SK-N-SH treated with all-trans-retinoic acid at 6 μM for 48 hours (cell line): ENCODE measurements around the gene REEP1.

Source experiments
- ARNTL ChIP-seq: fragments of 450-650 bp; formaldehyde crosslinking; IDR thresholded peaks from 2 replicates; pipeline ENCODE4 v1.5.0; 2020; ENCODE audit warnings: low read depth, mild to moderate bottlenecking, moderate library complexity, borderline replicate concordance
- ESRRG ChIP-seq: fragments of 250-450 bp; sonication (Bioruptor Pico); IDR thresholded peaks from 2 replicates; pipeline ENCODE4 v1.6.1; 2021; ENCODE audit warnings: mild to moderate bottlenecking
- GLIS3 ChIP-seq: fragments of 250-450 bp; sonication (Bioruptor Pico); IDR thresholded peaks from 2 replicates; pipeline ENCODE4 v1.5.0; 2020; ENCODE audit warnings: mild to moderate bottlenecking, moderate library complexity
- ISL1 ChIP-seq: fragments of 250-450 bp; sonication (Bioruptor Pico); IDR thresholded peaks from 2 replicates; pipeline ENCODE4 v2.1.2; 2022; ENCODE audit warnings: mild to moderate bottlenecking, moderate library complexity
- OSR1 ChIP-seq: fragments of 250-450 bp; sonication (Bioruptor Pico); IDR thresholded peaks from 2 replicates; pipeline ENCODE4 v1.8.0; 2022; ENCODE audit warnings: moderate library complexity, mild to moderate bottlenecking, inconsistent platforms
- PATZ1 ChIP-seq: fragments of 250-450 bp; sonication (Bioruptor Pico); IDR thresholded peaks from 2 replicates; pipeline ENCODE4 v1.8.0; 2020; ENCODE audit warnings: mild to moderate bottlenecking, moderate library complexity, borderline replicate concordance
- PPARA ChIP-seq: fragments of 250-450 bp; sonication (Bioruptor Pico); IDR thresholded peaks from 2 replicates; pipeline ENCODE4 v1.5.0; 2020; ENCODE audit warnings: mild to moderate bottlenecking, borderline replicate concordance
- ZC3H10 ChIP-seq: fragments of 250-450 bp; sonication (Bioruptor Pico); IDR thresholded peaks from 2 replicates; pipeline ENCODE4 v1.5.1; 2021; ENCODE audit warnings: mild to moderate bottlenecking, moderate library complexity
- ZFP3 ChIP-seq: fragments of 250-450 bp; sonication (Bioruptor Pico); IDR thresholded peaks from 2 replicates; pipeline ENCODE4 v1.5.0; 2020; ENCODE audit warnings: mild to moderate bottlenecking, moderate library complexity
- ZNF565 ChIP-seq: fragments of 450-650 bp; formaldehyde crosslinking; conservative IDR thresholded peaks from 2 replicates; pipeline ENCODE4 v1.5.0; 2020; ENCODE audit warnings: low read depth, mild to moderate bottlenecking, moderate library complexity
- ZNF70 ChIP-seq: fragments of 450-650 bp; formaldehyde crosslinking; IDR thresholded peaks from 2 replicates; pipeline ENCODE4 v1.5.0; 2020; ENCODE audit warnings: mild to moderate bottlenecking, moderate library complexity

GRCh38 chr2:86370579-86370978 is 33.2 kb upstream of the REEP1 start:
- TF ChIP-seq ZFP3 (CRISPR knock-in tag) (no peak), PPARA (CRISPR knock-in tag) (no peak), ARNTL (CRISPR knock-in tag) (no peak), ZNF565 (CRISPR knock-in tag) (no peak), ISL1 (no peak), ZC3H10 (CRISPR knock-in tag) (no peak), ZNF70 (CRISPR knock-in tag) (no peak), PATZ1 (CRISPR knock-in tag) (no peak), ESRRG (CRISPR knock-in tag) (no peak), GLIS3 (CRISPR knock-in tag) (no peak), OSR1 (CRISPR knock-in tag) (no peak)
